GM23338 (cell line): ENCODE measurements around the gene ARHGAP12. TPM values are rescaled to one million over a fixed set of nuclear protein-coding genes. Genes with fewer than 3 reads are reported as not detected.

ENCODE experiments used
- ATAC-seq: fragments of 200-7000 bp; cut with Tn5 transposase; 3 replicates; pipeline ENCODE4 v1.9.1; 2020
- DNase-seq: peaks from one replicate; pipeline ENCODE4 v3.0.0-alpha.2; 2015; ENCODE audit warnings: low spot score
- H2AFZ ChIP-seq: fragments of 200-600 bp; sonication (generic); 2 replicates; pipeline ENCODE4 v1.8.0; 2016; ENCODE audit warnings: antibody characterized with exemption, mild to moderate bottlenecking, moderate library complexity
- H3F3A ChIP-seq: fragments of 200-600 bp; sonication (generic); replicated peaks from 2 replicates; pipeline ENCODE4 v1.8.0; 2017; ENCODE audit warnings: antibody characterized with exemption, mixed run types, low read depth
- H3K27ac ChIP-seq: fragments of 200-600 bp; sonication (generic); 2 replicates; pipeline ENCODE4 v1.6.1; 2016; ENCODE audit warnings: low read depth
- H3K27me3 ChIP-seq: fragments of 200-600 bp; sonication (generic); 2 replicates; pipeline ENCODE4 v1.8.0; 2016; ENCODE audit warnings: mild to moderate bottlenecking, mixed run types, moderate library complexity; ENCODE audit not compliant: insufficient read depth
- H3K36me3 ChIP-seq: fragments of 200-600 bp; sonication (generic); 2 replicates; pipeline ENCODE4 v1.8.0; 2016; ENCODE audit warnings: mild to moderate bottlenecking; ENCODE audit not compliant: insufficient read depth
- H3K4me1 ChIP-seq: fragments of 200-600 bp; sonication (generic); 2 replicates; pipeline ENCODE4 v1.8.0; 2016; ENCODE audit warnings: mild to moderate bottlenecking, moderate library complexity; ENCODE audit not compliant: insufficient read depth
- H3K4me2 ChIP-seq: fragments of 200-600 bp; sonication (generic); 2 replicates; pipeline ENCODE4 v1.7.1; 2017; ENCODE audit warnings: mixed run types
- H3K4me3 ChIP-seq: fragments of 200-600 bp; sonication (generic); 2 replicates; pipeline ENCODE4 v1.6.1; 2016; ENCODE audit warnings: mixed run types
- H3K79me2 ChIP-seq: fragments of 200-600 bp; sonication (generic); replicated peaks from 2 replicates; pipeline ENCODE4 v1.8.0; 2017; ENCODE audit warnings: mild to moderate bottlenecking; ENCODE audit not compliant: insufficient read depth
- H3K9me2 ChIP-seq: fragments of 200-600 bp; sonication (generic); 2 replicates; pipeline ENCODE4 v1.8.0; 2017; ENCODE audit not compliant: insufficient read depth
- H4K20me1 ChIP-seq: fragments of 200-600 bp; sonication (generic); replicated peaks from 2 replicates; pipeline ENCODE4 v1.8.0; 2017; ENCODE audit warnings: mild to moderate bottlenecking; ENCODE audit not compliant: insufficient read depth
- H3K27ac Mint-ChIP-seq: 2 replicates; pipeline ENCODE4 v1.8.0; 2020; ENCODE audit warnings: inconsistent platforms, mild to moderate bottlenecking, moderate library complexity, mixed read lengths
- H3K27me3 Mint-ChIP-seq: 3 replicates; pipeline ENCODE4 v1.8.0; 2022; ENCODE audit warnings: low read depth, mild to moderate bottlenecking, moderate library complexity, mixed read lengths, inconsistent platforms; ENCODE audit not compliant: insufficient read depth, poor library complexity
- H3K36me3 Mint-ChIP-seq: 3 replicates; pipeline ENCODE4 v1.8.0; 2021; ENCODE audit warnings: low read depth, mild to moderate bottlenecking, inconsistent platforms, moderate library complexity, mixed read lengths
- H3K4me1 Mint-ChIP-seq: 3 replicates; pipeline ENCODE4 v1.8.0; 2020; ENCODE audit warnings: mild to moderate bottlenecking, inconsistent platforms, mixed read lengths
- H3K4me3 Mint-ChIP-seq: 3 replicates; pipeline ENCODE4 v1.8.0; 2021; ENCODE audit warnings: moderate library complexity, mild to moderate bottlenecking, inconsistent platforms, mixed read lengths
- H3K9me3 Mint-ChIP-seq: 3 replicates; pipeline ENCODE4 v1.8.0; 2020; ENCODE audit warnings: moderate library complexity, mild to moderate bottlenecking, inconsistent platforms, mixed read lengths
- CREB1 ChIP-seq: fragments of 250-450 bp; sonication (Bioruptor Pico); IDR thresholded peaks from 2 replicates; pipeline ENCODE4 v1.5.0; 2020; ENCODE audit warnings: low read depth, mild to moderate bottlenecking, moderate library complexity
- EZH2 ChIP-seq: fragments of 200-600 bp; sonication (generic); IDR thresholded peaks from one replicate; pipeline ENCODE4 v1.8.0; 2017; ENCODE audit warnings: antibody characterized with exemption, mild to moderate bottlenecking, low read depth; ENCODE audit not compliant: unreplicated experiment
- EZH2phosphoT487 ChIP-seq: fragments of 200-600 bp; sonication (generic); IDR thresholded peaks from one replicate; pipeline ENCODE4 v1.8.1; 2018; ENCODE audit warnings: antibody characterized with exemption; ENCODE audit not compliant: unreplicated experiment
- POLR2AphosphoS5 ChIP-seq: IDR thresholded peaks from 2 replicates; pipeline ENCODE4 v1.6.1; 2016; ENCODE audit warnings: antibody characterized with exemption, low read depth
- polyA plus RNA-seq: library from polyadenylated mRNA; unstranded; fragments of >200 nt; fragmentation: Nextera tagmentation; extraction: Ambion mirVana; gene quantifications from 2 replicates; pipeline ENCODE4 v1.2.1, GENCODE V29; 2016
- total RNA-seq: library from RNA; depleted of rRNA; stranded (reverse); fragments of >200 nt; shearing (Covaris generic); gene quantifications from 2 replicates; pipeline ENCODE4 v1.2.3, GENCODE V29; 2014
- TF ChIP-seq, protein P1 (sequence below): IDR thresholded peaks from 2 replicates; pipeline ENCODE4 v1.6.1; 2016; ENCODE audit warnings: antibody characterized with exemption
- TF ChIP-seq, protein P2 (sequence below), 2 experiments: fragments of 200-600 bp in 1 of 2; sonication (generic) in 1 of 2; conservative IDR thresholded peaks; 2 replicates each; pipeline versions ENCODE4 v1.5.1 to v1.6.1; 2016 to 2017; ENCODE audit warnings: antibody characterized with exemption in 2 of 2, low read depth in 2 of 2, mild to moderate bottlenecking in 2 of 2, moderate library complexity in 1 of 2
- TF ChIP-seq, protein P3 (sequence below): fragments of 250-450 bp; sonication (Bioruptor Pico); IDR thresholded peaks from 2 replicates; pipeline ENCODE4 v1.5.0; 2020; ENCODE audit warnings: mild to moderate bottlenecking, moderate library complexity

Gene ARHGAP12
- total and polyA plus RNA-seq, 2 experiments from 2014 or later: 27.5 to 50.7 TPM

DNA sequence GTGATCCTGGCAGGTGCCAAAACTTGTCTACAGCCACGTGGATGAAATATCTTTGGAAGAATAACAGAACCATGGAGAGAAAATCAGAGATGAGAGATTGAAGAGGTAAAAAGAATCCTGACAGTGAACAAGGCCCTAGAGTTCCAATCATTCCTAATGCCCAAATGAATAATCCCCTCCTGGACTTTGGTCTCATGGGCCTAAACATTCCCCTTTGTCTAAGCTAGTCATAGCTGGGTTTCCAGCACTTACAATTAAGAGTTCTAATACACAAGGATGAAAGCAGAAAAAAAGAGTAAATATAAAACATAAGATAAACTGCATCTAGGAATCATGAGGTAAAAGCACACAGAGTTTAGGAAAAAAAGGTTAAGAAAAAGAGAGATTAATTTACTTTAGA, 40.2 kb downstream of the ARHGAP12 start (continued):
- no peak for TF ChIP-seq CREB1 (CRISPR knock-in tag)
- no peak for TF ChIP-seq EZH2phosphoT487
- TF ChIP-seq POLR2AphosphoS5: no peak

DNA sequence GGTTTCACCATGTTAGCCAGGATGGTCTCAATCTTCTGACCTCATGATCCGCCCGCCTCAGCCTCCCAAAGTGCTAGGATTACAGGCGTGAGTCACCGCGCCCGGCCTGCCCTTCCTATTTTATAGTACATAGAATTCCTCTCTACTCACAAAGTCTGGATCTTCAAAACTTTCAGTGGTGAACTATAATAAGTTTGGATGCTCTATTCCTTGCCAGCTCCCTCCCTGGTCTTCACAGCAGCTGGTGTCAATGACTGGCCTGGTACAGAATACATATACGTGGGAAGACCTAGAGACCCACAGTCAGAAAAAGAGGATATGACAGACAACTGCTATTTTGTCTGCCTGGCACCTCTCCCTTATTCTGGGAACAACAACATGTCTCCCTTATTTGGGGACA, 40.8 kb downstream of the ARHGAP12 start:
- DNase-seq: no peak
- H3K79me2 ChIP-seq: peaks cover 99% of the 10 kb centered on the region
- ATAC-seq: no peak
- peaks cover 17% of the 10 kb centered on the region for H4K20me1 ChIP-seq
- no peak overlapping the region for H3K4me2 ChIP-seq
- no peak for TF ChIP-seq EZH2phosphoT487
- TF ChIP-seq, protein P1, sequence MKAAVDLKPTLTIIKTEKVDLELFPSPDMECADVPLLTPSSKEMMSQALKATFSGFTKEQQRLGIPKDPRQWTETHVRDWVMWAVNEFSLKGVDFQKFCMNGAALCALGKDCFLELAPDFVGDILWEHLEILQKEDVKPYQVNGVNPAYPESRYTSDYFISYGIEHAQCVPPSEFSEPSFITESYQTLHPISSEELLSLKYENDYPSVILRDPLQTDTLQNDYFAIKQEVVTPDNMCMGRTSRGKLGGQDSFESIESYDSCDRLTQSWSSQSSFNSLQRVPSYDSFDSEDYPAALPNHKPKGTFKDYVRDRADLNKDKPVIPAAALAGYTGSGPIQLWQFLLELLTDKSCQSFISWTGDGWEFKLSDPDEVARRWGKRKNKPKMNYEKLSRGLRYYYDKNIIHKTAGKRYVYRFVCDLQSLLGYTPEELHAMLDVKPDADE: no peak
- TF ChIP-seq EZH2: no peak
- Mint-ChIP-seq H3K4me1 (peaks cover 26% of the 10 kb centered on the region), H3K4me3 (no peak overlapping the region), H3K27ac (no peak overlapping the region), H3K27me3 (no peaks in the 10 kb centered on the region), H3K9me3 (no peaks in the 10 kb centered on the region), H3K36me3 (peaks cover 7% of the 10 kb centered on the region; the same call in 2 of the 3 replicates)
- no peaks in the 10 kb centered on the region for H3F3A ChIP-seq
- no peaks in the 10 kb centered on the region for H3K9me2 ChIP-seq
- no peaks in the 10 kb centered on the region for H3K27me3 ChIP-seq
- H2AFZ ChIP-seq: no peak overlapping the region
- H3K27ac ChIP-seq: no peak overlapping the region
- no peak overlapping the region for H3K4me3 ChIP-seq
- no peaks in the 10 kb centered on the region; the same call in 1 of the 2 replicates for H3K36me3 ChIP-seq
- H3K4me1 ChIP-seq: peaks cover 8% of the 10 kb centered on the region; the same call in 1 of the 2 replicates

DNA sequence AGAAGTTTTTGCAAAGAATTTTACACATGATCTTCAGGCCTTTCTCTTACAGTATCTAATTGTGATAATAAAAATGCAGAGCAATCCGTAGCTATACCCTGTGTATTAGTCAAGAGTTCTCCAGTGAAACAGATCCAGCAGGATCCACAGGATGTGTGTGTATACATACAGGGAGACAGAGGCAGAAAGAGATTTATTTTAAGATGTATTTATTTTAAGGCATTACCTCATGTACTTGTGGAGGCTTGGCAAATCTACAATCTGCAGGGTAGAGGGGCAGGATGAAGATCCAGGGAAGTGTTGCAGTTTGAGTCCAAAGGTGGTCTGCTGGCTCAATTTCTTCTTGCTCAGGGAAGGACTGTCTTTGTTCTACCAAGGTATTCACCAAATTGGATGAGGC, 41.7 kb downstream of the ARHGAP12 start:
- Mint-ChIP-seq H3K27me3 (no peaks in the 10 kb centered on the region), H3K9me3 (no peaks in the 10 kb centered on the region), H3K4me3 (no peak overlapping the region), H3K27ac (no peak overlapping the region; the same call in 1 of the 2 replicates), H3K4me1 (peaks cover 19% of the 10 kb centered on the region), H3K36me3 (peaks cover 7% of the 10 kb centered on the region; the same call in 2 of the 3 replicates)
- Histone ChIP-seq H2AFZ (no peak overlapping the region), H3K79me2 (peaks cover 94% of the 10 kb centered on the region), H3K27ac (no peak overlapping the region), H3K9me2 (no peaks in the 10 kb centered on the region), H3K27me3 (no peaks in the 10 kb centered on the region), H3K4me2 (no peak overlapping the region), H3K36me3 (no peaks in the 10 kb centered on the region; the same call in 1 of the 2 replicates), H3F3A (no peaks in the 10 kb centered on the region), H3K4me1 (peaks cover 4% of the 10 kb centered on the region; the same call in 1 of the 2 replicates), H4K20me1 (peaks cover 15% of the 10 kb centered on the region), H3K4me3 (no peak overlapping the region)
- ATAC-seq (no peak), DNase-seq (no peak)
- TF ChIP-seq, protein P1: no peak
- TF ChIP-seq, protein P2, sequence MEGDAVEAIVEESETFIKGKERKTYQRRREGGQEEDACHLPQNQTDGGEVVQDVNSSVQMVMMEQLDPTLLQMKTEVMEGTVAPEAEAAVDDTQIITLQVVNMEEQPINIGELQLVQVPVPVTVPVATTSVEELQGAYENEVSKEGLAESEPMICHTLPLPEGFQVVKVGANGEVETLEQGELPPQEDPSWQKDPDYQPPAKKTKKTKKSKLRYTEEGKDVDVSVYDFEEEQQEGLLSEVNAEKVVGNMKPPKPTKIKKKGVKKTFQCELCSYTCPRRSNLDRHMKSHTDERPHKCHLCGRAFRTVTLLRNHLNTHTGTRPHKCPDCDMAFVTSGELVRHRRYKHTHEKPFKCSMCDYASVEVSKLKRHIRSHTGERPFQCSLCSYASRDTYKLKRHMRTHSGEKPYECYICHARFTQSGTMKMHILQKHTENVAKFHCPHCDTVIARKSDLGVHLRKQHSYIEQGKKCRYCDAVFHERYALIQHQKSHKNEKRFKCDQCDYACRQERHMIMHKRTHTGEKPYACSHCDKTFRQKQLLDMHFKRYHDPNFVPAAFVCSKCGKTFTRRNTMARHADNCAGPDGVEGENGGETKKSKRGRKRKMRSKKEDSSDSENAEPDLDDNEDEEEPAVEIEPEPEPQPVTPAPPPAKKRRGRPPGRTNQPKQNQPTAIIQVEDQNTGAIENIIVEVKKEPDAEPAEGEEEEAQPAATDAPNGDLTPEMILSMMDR (conservative IDR thresholded peaks at IDR 0.05; ENCODE audit: low read depth in 2 of 2): no peak
- TF ChIP-seq, protein P3, sequence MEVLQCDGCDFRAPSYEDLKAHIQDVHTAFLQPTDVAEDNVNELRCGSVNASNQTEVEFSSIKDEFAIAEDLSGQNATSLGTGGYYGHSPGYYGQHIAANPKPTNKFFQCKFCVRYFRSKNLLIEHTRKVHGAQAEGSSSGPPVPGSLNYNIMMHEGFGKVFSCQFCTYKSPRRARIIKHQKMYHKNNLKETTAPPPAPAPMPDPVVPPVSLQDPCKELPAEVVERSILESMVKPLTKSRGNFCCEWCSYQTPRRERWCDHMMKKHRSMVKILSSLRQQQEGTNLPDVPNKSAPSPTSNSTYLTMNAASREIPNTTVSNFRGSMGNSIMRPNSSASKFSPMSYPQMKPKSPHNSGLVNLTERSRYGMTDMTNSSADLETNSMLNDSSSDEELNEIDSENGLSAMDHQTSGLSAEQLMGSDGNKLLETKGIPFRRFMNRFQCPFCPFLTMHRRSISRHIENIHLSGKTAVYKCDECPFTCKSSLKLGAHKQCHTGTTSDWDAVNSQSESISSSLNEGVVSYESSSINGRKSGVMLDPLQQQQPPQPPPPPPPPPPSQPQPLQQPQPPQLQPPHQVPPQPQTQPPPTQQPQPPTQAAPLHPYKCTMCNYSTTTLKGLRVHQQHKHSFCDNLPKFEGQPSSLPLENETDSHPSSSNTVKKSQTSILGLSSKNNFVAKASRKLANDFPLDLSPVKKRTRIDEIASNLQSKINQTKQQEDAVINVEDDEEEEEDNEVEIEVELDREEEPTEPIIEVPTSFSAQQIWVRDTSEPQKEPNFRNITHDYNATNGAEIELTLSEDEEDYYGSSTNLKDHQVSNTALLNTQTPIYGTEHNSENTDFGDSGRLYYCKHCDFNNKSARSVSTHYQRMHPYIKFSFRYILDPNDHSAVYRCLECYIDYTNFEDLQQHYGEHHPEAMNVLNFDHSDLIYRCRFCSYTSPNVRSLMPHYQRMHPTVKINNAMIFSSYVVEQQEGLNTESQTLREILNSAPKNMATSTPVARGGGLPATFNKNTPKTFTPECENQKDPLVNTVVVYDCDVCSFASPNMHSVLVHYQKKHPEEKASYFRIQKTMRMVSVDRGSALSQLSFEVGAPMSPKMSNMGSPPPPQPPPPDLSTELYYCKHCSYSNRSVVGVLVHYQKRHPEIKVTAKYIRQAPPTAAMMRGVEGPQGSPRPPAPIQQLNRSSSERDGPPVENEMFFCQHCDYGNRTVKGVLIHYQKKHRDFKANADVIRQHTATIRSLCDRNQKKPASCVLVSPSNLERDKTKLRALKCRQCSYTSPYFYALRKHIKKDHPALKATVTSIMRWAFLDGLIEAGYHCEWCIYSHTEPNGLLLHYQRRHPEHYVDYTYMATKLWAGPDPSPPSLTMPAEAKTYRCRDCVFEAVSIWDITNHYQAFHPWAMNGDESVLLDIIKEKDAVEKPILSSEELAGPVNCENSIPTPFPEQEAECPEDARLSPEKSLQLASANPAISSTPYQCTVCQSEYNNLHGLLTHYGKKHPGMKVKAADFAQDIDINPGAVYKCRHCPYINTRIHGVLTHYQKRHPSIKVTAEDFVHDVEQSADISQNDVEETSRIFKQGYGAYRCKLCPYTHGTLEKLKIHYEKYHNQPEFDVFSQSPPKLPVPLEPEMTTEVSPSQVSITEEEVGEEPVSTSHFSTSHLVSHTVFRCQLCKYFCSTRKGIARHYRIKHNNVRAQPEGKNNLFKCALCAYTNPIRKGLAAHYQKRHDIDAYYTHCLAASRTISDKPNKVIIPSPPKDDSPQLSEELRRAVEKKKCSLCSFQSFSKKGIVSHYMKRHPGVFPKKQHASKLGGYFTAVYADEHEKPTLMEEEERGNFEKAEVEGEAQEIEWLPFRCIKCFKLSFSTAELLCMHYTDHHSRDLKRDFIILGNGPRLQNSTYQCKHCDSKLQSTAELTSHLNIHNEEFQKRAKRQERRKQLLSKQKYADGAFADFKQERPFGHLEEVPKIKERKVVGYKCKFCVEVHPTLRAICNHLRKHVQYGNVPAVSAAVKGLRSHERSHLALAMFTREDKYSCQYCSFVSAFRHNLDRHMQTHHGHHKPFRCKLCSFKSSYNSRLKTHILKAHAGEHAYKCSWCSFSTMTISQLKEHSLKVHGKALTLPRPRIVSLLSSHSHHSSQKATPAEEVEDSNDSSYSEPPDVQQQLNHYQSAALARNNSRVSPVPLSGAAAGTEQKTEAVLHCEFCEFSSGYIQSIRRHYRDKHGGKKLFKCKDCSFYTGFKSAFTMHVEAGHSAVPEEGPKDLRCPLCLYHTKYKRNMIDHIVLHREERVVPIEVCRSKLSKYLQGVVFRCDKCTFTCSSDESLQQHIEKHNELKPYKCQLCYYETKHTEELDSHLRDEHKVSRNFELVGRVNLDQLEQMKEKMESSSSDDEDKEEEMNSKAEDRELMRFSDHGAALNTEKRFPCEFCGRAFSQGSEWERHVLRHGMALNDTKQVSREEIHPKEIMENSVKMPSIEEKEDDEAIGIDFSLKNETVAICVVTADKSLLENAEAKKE: no peak
